ENCODE measurements around the gene MYH15. TPM values are rescaled to one million over a fixed set of nuclear protein-coding genes. Genes with fewer than 3 reads are reported as not detected.

Gene MYH15
- total RNA-seq, 2 experiments from 2014 or later, result 0.46 to 0.57 TPM

- BruUV-seq (replicated peaks), result no TSS peak
- Histone ChIP-seq H3K4me1 (ENCODE audit: insufficient read depth, low read length, poor library complexity, severe bottlenecking) (no peaks in the 10 kb centered on the region), H3K9me2 (ENCODE audit: insufficient read depth, low read length) (no peaks in the 10 kb centered on the region), H4K20me1 (ENCODE audit: insufficient read depth, low read length) (no peaks in the 10 kb centered on the region), H3K79me2 (ENCODE audit: insufficient read depth, low read depth, low read length) (no peaks in the 10 kb centered on the region), H3K4me3 (ENCODE audit: low read depth, low read length, poor library complexity, severe bottlenecking) (no peak overlapping the region), H2AFZ (ENCODE audit: low read length) (no peak overlapping the region), H3K9me3 (ENCODE audit: low read length) (no peaks in the 10 kb centered on the region), H3K36me3 (ENCODE audit: insufficient read depth, low read length) (no peaks in the 10 kb centered on the region), H3K27ac (ENCODE audit: low read depth, low read length, poor library complexity, severe bottlenecking) (no peak overlapping the region), H3K4me2 (ENCODE audit: low read length) (no peak overlapping the region)
- intact Hi-C loops (cut with micrococcal nuclease; ENCODE audit: unreplicated experiment), result no loop called here
- CTCF ChIA-PET (ENCODE audit: unreplicated experiment), result no interaction called here
- TF ChIP-seq EZH2phosphoT487 (IDR thresholded peaks at IDR 0.05; ENCODE audit: borderline replicate concordance, low read depth, low read length) (no peak), CTCF (conservative IDR thresholded peaks at IDR 0.05; ENCODE audit: low read length) (no peak)
- no peak for DNase-seq (ENCODE audit: low spot score)
- POLR2A ChIA-PET, result interaction anchor here (0.6 to 1.0 kb wide), 2 partner anchors 13 to 899 kb away, joined by 4 read pairs; no protein-coding TSS in a partner anchor
Measured at GRCh38 chr3:108512671-108513070, 2.3 kb upstream of the MYH15 start.

DNA sequence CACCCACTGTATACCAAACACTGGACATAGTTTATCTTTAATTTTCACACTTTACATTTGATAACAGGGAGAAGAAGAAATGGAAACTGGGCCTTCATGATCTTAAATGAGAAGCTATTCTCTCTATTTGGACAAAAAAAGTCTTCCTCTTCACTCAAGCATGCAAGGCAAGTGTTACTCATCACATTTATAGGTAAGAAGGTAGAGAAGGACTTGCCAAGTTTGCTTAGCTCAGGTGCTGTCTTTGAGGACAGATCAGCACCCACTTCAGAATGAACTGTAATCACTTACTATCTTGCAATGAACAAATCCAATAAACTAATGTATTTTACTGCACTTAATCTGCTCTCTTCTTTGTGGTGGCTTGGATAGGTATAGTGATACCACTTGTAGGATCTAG, 1.1 kb upstream of the MYH15 start:
- H3K9me3 ChIP-seq (ENCODE audit: low read length), result no peaks in the 10 kb centered on the region
- no peak overlapping the region for H3K27ac ChIP-seq (ENCODE audit: low read depth, low read length, poor library complexity, severe bottlenecking)
- no peaks in the 10 kb centered on the region for H3K9me2 ChIP-seq (ENCODE audit: insufficient read depth, low read length)
- no peak overlapping the region for H3K4me2 ChIP-seq (ENCODE audit: low read length)
- no peaks in the 10 kb centered on the region for H3K4me1 ChIP-seq (ENCODE audit: insufficient read depth, low read length, poor library complexity, severe bottlenecking)
- BruUV-seq (replicated peaks), result no TSS peak
- no peaks in the 10 kb centered on the region for H4K20me1 ChIP-seq (ENCODE audit: insufficient read depth, low read length)
- intact Hi-C loops (cut with micrococcal nuclease; ENCODE audit: unreplicated experiment), result no loop called here
- CTCF ChIA-PET (ENCODE audit: unreplicated experiment), result no interaction called here
- no peak for DNase-seq (ENCODE audit: low spot score)
- POLR2A ChIA-PET, result interaction anchor here (0.7 kb wide), 1 partner anchor 248 kb away, joined by 3 read pairs; no protein-coding TSS in a partner anchor
- TF ChIP-seq CTCF (conservative IDR thresholded peaks at IDR 0.05; ENCODE audit: low read length) (no peak), EZH2phosphoT487 (IDR thresholded peaks at IDR 0.05; ENCODE audit: borderline replicate concordance, low read depth, low read length) (no peak)
- no peaks in the 10 kb centered on the region for H3K79me2 ChIP-seq (ENCODE audit: insufficient read depth, low read depth, low read length)
- H2AFZ ChIP-seq (ENCODE audit: low read length), result no peak overlapping the region
- no peaks in the 10 kb centered on the region for H3K36me3 ChIP-seq (ENCODE audit: insufficient read depth, low read length)
- no peak overlapping the region for H3K4me3 ChIP-seq (ENCODE audit: low read depth, low read length, poor library complexity, severe bottlenecking)

- H3K79me2 ChIP-seq (ENCODE audit: insufficient read depth, low read depth, low read length), result no peaks in the 10 kb centered on the region
- no TSS peak for BruUV-seq (replicated peaks)
- no peak overlapping the region for H3K4me2 ChIP-seq (ENCODE audit: low read length)
- no peak overlapping the region for H2AFZ ChIP-seq (ENCODE audit: low read length)
- no peaks in the 10 kb centered on the region for H3K9me3 ChIP-seq (ENCODE audit: low read length)
- no peaks in the 10 kb centered on the region for H3K9me2 ChIP-seq (ENCODE audit: insufficient read depth, low read length)
- no peaks in the 10 kb centered on the region for H4K20me1 ChIP-seq (ENCODE audit: insufficient read depth, low read length)
- intact Hi-C loops (cut with micrococcal nuclease; ENCODE audit: unreplicated experiment), result no loop called here
- no peak overlapping the region for H3K4me3 ChIP-seq (ENCODE audit: low read depth, low read length, poor library complexity, severe bottlenecking)
- H3K4me1 ChIP-seq (ENCODE audit: insufficient read depth, low read length, poor library complexity, severe bottlenecking), result no peaks in the 10 kb centered on the region
- DNase-seq (ENCODE audit: low spot score), result no peak
- no peaks in the 10 kb centered on the region for H3K36me3 ChIP-seq (ENCODE audit: insufficient read depth, low read length)
- TF ChIP-seq CTCF (conservative IDR thresholded peaks at IDR 0.05; ENCODE audit: low read length), result no peak
- TF ChIP-seq EZH2phosphoT487 (IDR thresholded peaks at IDR 0.05; ENCODE audit: borderline replicate concordance, low read depth, low read length), result no peak
- no peak overlapping the region for H3K27ac ChIP-seq (ENCODE audit: low read depth, low read length, poor library complexity, severe bottlenecking)
- CTCF ChIA-PET (ENCODE audit: unreplicated experiment), result no interaction called here
- POLR2A ChIA-PET, result interaction anchor here (0.7 to 0.8 kb wide), 2 partner anchors 14 to 247 kb away, joined by 3 to 4 read pairs; no protein-coding TSS in a partner anchor
Measured at GRCh38 chr3:108511055-108511454, 659 bp upstream of the MYH15 start.

Data from OCI-LY7 (cell line).